GM18873 (cell line): ENCODE data around the gene NLRP7.

ENCODE experiments used
- ATAC-seq: cut with Tn5 transposase; IDR thresholded peaks from one replicate; pipeline ENCODE4 v1.9.1; 2021; ENCODE audit warnings: mild to moderate bottlenecking, moderate library complexity, moderate number of reproducible peaks; ENCODE audit not compliant: unreplicated experiment, low FRiP score

NLRP7 gene

DNA sequence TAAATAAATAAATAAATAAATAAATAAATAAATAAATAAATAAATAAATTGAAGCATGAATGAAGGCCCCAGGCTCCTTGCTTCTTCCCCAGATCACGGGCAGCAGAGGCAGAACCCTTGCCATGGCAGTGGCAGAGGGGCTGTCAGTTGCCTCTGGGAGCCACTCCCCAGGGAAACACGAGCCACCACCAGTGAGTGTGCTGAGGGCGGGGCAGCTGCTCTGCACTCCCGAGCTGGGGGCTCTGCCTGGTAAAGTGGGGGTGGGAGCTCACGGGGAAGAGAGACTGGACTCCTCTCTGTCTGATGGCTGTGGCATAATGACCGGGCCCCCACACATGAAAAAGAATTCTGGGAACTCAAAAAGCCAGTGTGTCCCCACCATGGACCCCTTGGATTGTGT is 65.4 kb downstream of the NLRP7 start:
- no peak for ATAC-seq

DNA sequence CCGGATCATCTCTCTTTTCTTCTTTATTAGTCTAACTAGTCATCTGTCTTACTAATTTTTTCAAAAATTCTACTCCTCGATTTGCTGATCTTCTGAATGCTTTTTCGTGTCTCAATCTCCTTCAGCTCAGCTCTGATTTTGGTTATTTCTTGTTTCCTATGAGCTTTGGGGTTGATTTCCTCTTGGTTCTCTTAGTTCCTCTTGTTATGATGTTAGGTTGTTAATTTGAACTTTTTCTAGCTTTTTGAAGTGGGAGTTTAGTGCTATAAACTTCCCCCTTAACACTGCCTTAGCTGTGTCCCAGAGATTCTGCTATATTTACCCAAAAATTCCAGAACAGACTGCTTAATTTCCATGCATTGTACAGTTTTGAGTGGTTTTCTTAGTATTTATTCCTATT is 69.9 kb downstream of the NLRP7 start:
- no peak for ATAC-seq

DNA sequence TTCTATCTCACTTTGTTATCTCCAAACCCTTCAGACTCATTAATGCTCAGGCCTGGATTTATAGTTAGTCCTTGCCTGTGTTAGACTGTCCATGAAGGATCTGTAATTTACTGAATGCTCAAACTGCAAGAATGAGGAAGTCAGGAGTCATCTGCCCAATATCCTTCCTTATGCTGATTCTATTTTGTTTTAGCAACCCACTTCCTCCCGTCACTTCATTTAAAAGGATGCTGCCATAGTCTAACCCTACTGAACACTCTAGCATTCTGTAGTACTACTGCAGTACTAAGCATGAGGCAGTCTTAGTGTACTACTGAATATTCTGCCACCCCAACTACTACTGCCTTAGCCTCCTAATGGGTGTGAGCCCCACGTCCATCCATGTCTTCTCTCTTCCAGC is 71.8 kb downstream of the NLRP7 start:
- no peak for ATAC-seq

DNA sequence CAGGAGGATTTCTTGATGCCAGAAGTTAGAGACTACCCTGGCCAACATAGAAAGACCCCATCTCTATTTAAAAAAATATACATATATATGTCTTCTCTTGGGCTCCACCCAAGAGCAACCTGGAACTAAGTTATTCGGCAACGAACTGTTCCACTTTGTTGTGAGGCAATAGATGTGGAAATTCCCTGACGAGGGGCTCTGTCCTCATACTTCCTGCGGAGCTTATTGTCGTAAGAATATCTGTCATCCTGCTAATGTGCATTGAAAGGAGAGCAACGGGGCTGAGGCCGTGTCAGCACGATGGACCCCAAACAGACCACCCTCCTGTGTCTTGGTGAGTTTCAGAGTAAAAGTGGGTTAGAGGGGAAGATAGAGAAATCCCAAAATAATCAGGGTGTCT is 73.3 kb downstream of the NLRP7 start, which contains the start of gene FCAR:
Gene FCAR, plus strand, starts transcription at position 246 of the 400 bp plus-strand sequence. Its CDS starts 55 bp downstream, at position 301.
- ATAC-seq = no peak
